HEK293T (cell line): Measurements from ENCODE around the gene NEMF.

Source experiments
- ARNT ChIP-seq: fragments of 450-650 bp; IDR thresholded peaks from 2 replicates; pipeline ENCODE4 v1.6.1; 2017; ENCODE audit warnings: mild to moderate bottlenecking
- CTBP1 ChIP-seq: fragments of 450-650 bp; IDR thresholded peaks from 2 replicates; pipeline ENCODE4 v1.6.1; 2016; ENCODE audit warnings: borderline replicate concordance
- ELF4 ChIP-seq: fragments of 450-650 bp; IDR thresholded peaks from 2 replicates; pipeline ENCODE4 v1.6.1; 2017; ENCODE audit warnings: antibody characterized with exemption
- FOXK2 ChIP-seq: fragments of 450-650 bp; IDR thresholded peaks from 2 replicates; pipeline ENCODE4 v1.6.1; 2016; ENCODE audit warnings: mild to moderate bottlenecking
- HDGF ChIP-seq: fragments of 450-650 bp; IDR thresholded peaks from 2 replicates; pipeline ENCODE4 v1.6.1; 2017; ENCODE audit warnings: antibody characterized with exemption, borderline replicate concordance
- L3MBTL2 ChIP-seq: fragments of 450-650 bp; conservative IDR thresholded peaks from 2 replicates; pipeline ENCODE4 v1.6.1; 2016; ENCODE audit warnings: mild to moderate bottlenecking
- LEF1 ChIP-seq: fragments of 450-650 bp; IDR thresholded peaks from 2 replicates; pipeline ENCODE4 v1.6.1; 2017; ENCODE audit warnings: mild to moderate bottlenecking, borderline replicate concordance
- SP1 ChIP-seq: fragments of 450-650 bp; IDR thresholded peaks from 2 replicates; pipeline ENCODE4 v1.6.1; 2017
- SUZ12 ChIP-seq: fragments of 450-650 bp; IDR thresholded peaks from 2 replicates; pipeline ENCODE4 v1.6.1; 2016; ENCODE audit warnings: mild to moderate bottlenecking
- TARDBP ChIP-seq: fragments of 450-650 bp; IDR thresholded peaks from 2 replicates; pipeline ENCODE4 v1.6.1; 2016
- ZNF384 ChIP-seq: fragments of 450-650 bp; IDR thresholded peaks from 2 replicates; pipeline ENCODE4 v1.6.1; 2016

- TF ChIP-seq SP1 = no peak
- no peak for TF ChIP-seq FOXK2
- no peak for TF ChIP-seq ZNF384
- TF ChIP-seq HDGF = no peak
- no peak for TF ChIP-seq L3MBTL2
- TF ChIP-seq CTBP1 = no peak
- no peak for TF ChIP-seq LEF1
- no peak for TF ChIP-seq SUZ12
- no peak for TF ChIP-seq ARNT
- no peak for TF ChIP-seq TARDBP
- no peak for TF ChIP-seq ELF4
These were observed 45.9 kb upstream of the NEMF start for GRCh38 chr14:49898485-49898884.
